ENCODE data around the gene NOTCH4.

Gene NOTCH4

GRCh38 chr6:32154514-32155161 is 69.2 kb downstream of the NOTCH4 start (continued):
- peak; percentile 91 for TF ChIP-seq SCRT2 (tag by site-specific recombination; IDR thresholded peaks at IDR 0.05)

GRCh38 chr6:32153564-32154513 is 70.0 kb downstream of the NOTCH4 start, which contains the start of gene PPT2:
Gene PPT2, plus strand, starts transcription at chr6:32154141. Its CDS starts 454 bp downstream, at chr6:32154595.
- Histone ChIP-seq H3K27ac (ENCODE audit: extremely low read depth, low read depth, low read length) (peak within 1 kb of the TSS; percentile 80), H3K4me3 (ENCODE audit: low read depth, low read length) (peak within 1 kb of the TSS; percentile 66), H3K36me3 (ENCODE audit: control insufficient read depth in 2 of 2, insufficient read depth in 1 of 2, low read length in 2 of 2) (peaks cover 22 to 37% of the 10 kb centered on the region in 2 experiments), H3K4me1 (ENCODE audit: control insufficient read depth, insufficient read depth, low read length) (peaks cover 7% of the 10 kb centered on the region; the same call in 1 of the 2 replicates), H3K9me3 (ENCODE audit: control insufficient read depth, insufficient read depth, low read depth, low read length) (no peaks in the 10 kb centered on the region)
- POLR2A ChIA-PET = interaction anchor here (0.6 to 3.4 kb wide), 14 partner anchors 9 to 817 kb away, joined by 3 to 38 read pairs (median 6); partner anchors contain the start of genes AGPAT1, ATF6B, DDX39B and FKBPL
- CTCF ChIA-PET = interaction anchor here (0.6 to 1.3 kb wide), 8 partner anchors 15 to 1223 kb away, joined by 3 to 21 read pairs (median 6); partner anchors contain the start of genes ATF6B and FKBPL
- peak; percentile 36 for TF ChIP-seq ZNF394 (tag by site-specific recombination; IDR thresholded peaks at IDR 0.05; ENCODE audit: borderline replicate concordance)
- no peak for TF ChIP-seq OSR2 (tag by site-specific recombination; IDR thresholded peaks at IDR 0.05)
- TF ChIP-seq PRDM4 (tag by site-specific recombination; IDR thresholded peaks at IDR 0.05) = 0 out of 2 replicates have a peak, but pooled peaks have one; percentile 19
- TF ChIP-seq PRDM1 (tag by site-specific recombination; IDR thresholded peaks at IDR 0.05) = peak; percentile 39; the same call in 1 of the 2 replicates
- peak; percentile 80 for TF ChIP-seq ZBTB21 (tag by site-specific recombination; IDR thresholded peaks at IDR 0.05)
- TF ChIP-seq ZNF280C (tag by site-specific recombination; IDR thresholded peaks at IDR 0.05) = no peak
- TF ChIP-seq MEIS1 (CRISPR knock-in tag; IDR thresholded peaks at IDR 0.05; ENCODE audit: borderline replicate concordance) = no peak
- no peak for TF ChIP-seq ATF2 (tag by site-specific recombination; IDR thresholded peaks at IDR 0.05; ENCODE audit: low read depth)
- TF ChIP-seq GLIS2 (tag by site-specific recombination; IDR thresholded peaks at IDR 0.05) = peak; percentile 25
- TF ChIP-seq ZNF76 (tag by site-specific recombination; IDR thresholded peaks at IDR 0.05; ENCODE audit: borderline replicate concordance, low read depth) = peak; percentile 50; the same call in 1 of the 2 replicates
- TF ChIP-seq ZNF510 (tag by site-specific recombination; IDR thresholded peaks at IDR 0.05; ENCODE audit: insufficient replicate concordance) = no peak
- no peak for TF ChIP-seq ZSCAN18 (tag by site-specific recombination; IDR thresholded peaks at IDR 0.05)
- TF ChIP-seq BCL11B (tag by site-specific recombination; IDR thresholded peaks at IDR 0.05; ENCODE audit: low read depth) = no peak
- TF ChIP-seq KLF7 (tag by site-specific recombination; IDR thresholded peaks at IDR 0.05; ENCODE audit: borderline replicate concordance) = no peak; the same call in 1 of the 2 replicates
- 0 out of 2 replicates have a peak, but pooled peaks have one; percentile 25 for TF ChIP-seq WT1 (tag by site-specific recombination; IDR thresholded peaks at IDR 0.05)
- no peak for TF ChIP-seq HOXA7 (CRISPR knock-in tag; IDR thresholded peaks at IDR 0.05; ENCODE audit: borderline replicate concordance)
- no peak for TF ChIP-seq HOXD13 (CRISPR knock-in tag; IDR thresholded peaks at IDR 0.05; ENCODE audit: borderline replicate concordance)
- no peak for TF ChIP-seq ZBTB6 (tag by site-specific recombination; IDR thresholded peaks at IDR 0.05)
- no peak for TF ChIP-seq ZNF48 (tag by site-specific recombination; IDR thresholded peaks at IDR 0.05)
- no peak for TF ChIP-seq OVOL3 (tag by site-specific recombination; IDR thresholded peaks at IDR 0.05)
- TF ChIP-seq ZNF202 (tag by site-specific recombination; IDR thresholded peaks at IDR 0.05; ENCODE audit: borderline replicate concordance) = no peak

All from HEK293 (cell line).